ENCODE data around the gene CYP19A1. TPM values are rescaled to one million over a fixed set of nuclear protein-coding genes. Genes with fewer than 3 reads are reported as not detected.

The CYP19A1 gene
- total RNA-seq, 1 donor from 2014 or later, result not detected

- no peaks in the 10 kb centered on the region for H3K36me3 ChIP-seq (ENCODE audit: control insufficient read depth, insufficient read depth, low read length)
- peaks cover 8% of the 10 kb centered on the region for H3K27me3 ChIP-seq (ENCODE audit: control insufficient read depth, insufficient read depth, low read length)
- no peak for TF ChIP-seq CTCF (IDR thresholded peaks at IDR 0.05; ENCODE audit: insufficient read depth, low read length, poor library complexity, severe bottlenecking)
Measured at GRCh38 chr15:51200792-51201191, 137.6 kb downstream of the CYP19A1 start.

GRCh38 chr15:51199541-51199940, 138.9 kb downstream of the CYP19A1 start:
- Histone ChIP-seq H3K4me3 (ENCODE audit: low read depth, low read length) (no peak overlapping the region), H3K36me3 (ENCODE audit: control insufficient read depth, insufficient read depth, low read length) (no peaks in the 10 kb centered on the region), H3K27me3 (ENCODE audit: control insufficient read depth, insufficient read depth, low read length) (peaks cover 5% of the 10 kb centered on the region)
- DNase-seq (ENCODE audit: low read depth), result no peak
- no peak for TF ChIP-seq CTCF (IDR thresholded peaks at IDR 0.05; ENCODE audit: insufficient read depth, low read length, poor library complexity, severe bottlenecking)

More at GRCh38 chr15:51200792-51201191, 137.6 kb downstream of the CYP19A1 start:
- no peak overlapping the region for H3K4me3 ChIP-seq (ENCODE audit: low read depth, low read length)
- DNase-seq (ENCODE audit: low read depth), result no peak

GRCh38 chr15:51198701-51199232, 139.6 kb downstream of the CYP19A1 start:
- no peak for DNase-seq (ENCODE audit: low read depth)
- TF ChIP-seq CTCF (IDR thresholded peaks at IDR 0.05; ENCODE audit: insufficient read depth, low read length, poor library complexity, severe bottlenecking), result no peak
- Histone ChIP-seq H3K27me3 (ENCODE audit: control insufficient read depth, insufficient read depth, low read length) (peaks cover 5% of the 10 kb centered on the region), H3K36me3 (ENCODE audit: control insufficient read depth, insufficient read depth, low read length) (no peaks in the 10 kb centered on the region), H3K4me3 (ENCODE audit: low read depth, low read length) (no peak overlapping the region)

- no peaks in the 10 kb centered on the region for H3K36me3 ChIP-seq (ENCODE audit: control insufficient read depth, insufficient read depth, low read length)
- no peak for DNase-seq (ENCODE audit: low read depth)
- H3K4me3 ChIP-seq (ENCODE audit: low read depth, low read length), result no peak overlapping the region
- H3K27me3 ChIP-seq (ENCODE audit: control insufficient read depth, insufficient read depth, low read length), result peaks cover 14% of the 10 kb centered on the region
- TF ChIP-seq CTCF (IDR thresholded peaks at IDR 0.05; ENCODE audit: insufficient read depth, low read length, poor library complexity, severe bottlenecking), result no peak
Measured at GRCh38 chr15:51195459-51195858, 142.9 kb downstream of the CYP19A1 start.

GRCh38 chr15:51193979-51194378, 144.4 kb downstream of the CYP19A1 start:
- H3K4me3 ChIP-seq (ENCODE audit: low read depth, low read length), result no peak overlapping the region
- H3K27me3 ChIP-seq (ENCODE audit: control insufficient read depth, insufficient read depth, low read length), result peaks cover 14% of the 10 kb centered on the region
- H3K36me3 ChIP-seq (ENCODE audit: control insufficient read depth, insufficient read depth, low read length), result no peaks in the 10 kb centered on the region
- no peak for DNase-seq (ENCODE audit: low read depth)
- TF ChIP-seq CTCF (IDR thresholded peaks at IDR 0.05; ENCODE audit: insufficient read depth, low read length, poor library complexity, severe bottlenecking), result no peak

- Histone ChIP-seq H3K36me3 (ENCODE audit: control insufficient read depth, insufficient read depth, low read length) (no peaks in the 10 kb centered on the region), H3K27me3 (ENCODE audit: control insufficient read depth, insufficient read depth, low read length) (peaks cover 14% of the 10 kb centered on the region), H3K4me3 (ENCODE audit: low read depth, low read length) (no peak overlapping the region)
- no peak for TF ChIP-seq CTCF (IDR thresholded peaks at IDR 0.05; ENCODE audit: insufficient read depth, low read length, poor library complexity, severe bottlenecking)
- no peak for DNase-seq (ENCODE audit: low read depth)
Measured at GRCh38 chr15:51193526-51193925, 144.9 kb downstream of the CYP19A1 start.
